GM18519 (cell line): Measurements from ENCODE around the gene CD2AP.
"Not testable (repeated sequence)": the region's sequence is repeated elsewhere in the genome, so short reads cannot be mapped to it uniquely, and the experiment has no call there.

ENCODE experiments used
- ATAC-seq: cut with Tn5 transposase; IDR thresholded peaks from one replicate; pipeline ENCODE4 v1.9.1; 2021; ENCODE audit warnings: mild to moderate bottlenecking, moderate library complexity; ENCODE audit not compliant: unreplicated experiment, low FRiP score

The CD2AP gene

DNA sequence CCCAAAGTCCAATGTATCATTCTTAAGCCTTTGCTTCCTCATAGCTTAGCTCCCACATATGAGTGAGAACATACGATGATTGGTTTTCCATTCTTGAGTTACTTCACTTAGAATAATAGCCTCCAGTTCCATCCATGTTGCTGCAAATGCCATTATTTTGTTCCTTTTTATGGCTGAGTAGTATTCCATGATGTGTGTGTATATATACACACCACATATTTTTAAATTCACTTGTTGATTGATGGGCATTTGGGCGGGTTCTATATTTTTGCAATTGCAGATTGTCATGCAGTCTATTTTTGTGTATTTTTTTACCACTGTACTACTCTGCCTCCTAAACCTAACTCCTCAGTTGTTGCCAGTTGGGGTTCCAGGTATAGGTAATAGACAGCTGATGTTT is 74.7 kb downstream of the CD2AP start:
- ATAC-seq: no peak

DNA sequence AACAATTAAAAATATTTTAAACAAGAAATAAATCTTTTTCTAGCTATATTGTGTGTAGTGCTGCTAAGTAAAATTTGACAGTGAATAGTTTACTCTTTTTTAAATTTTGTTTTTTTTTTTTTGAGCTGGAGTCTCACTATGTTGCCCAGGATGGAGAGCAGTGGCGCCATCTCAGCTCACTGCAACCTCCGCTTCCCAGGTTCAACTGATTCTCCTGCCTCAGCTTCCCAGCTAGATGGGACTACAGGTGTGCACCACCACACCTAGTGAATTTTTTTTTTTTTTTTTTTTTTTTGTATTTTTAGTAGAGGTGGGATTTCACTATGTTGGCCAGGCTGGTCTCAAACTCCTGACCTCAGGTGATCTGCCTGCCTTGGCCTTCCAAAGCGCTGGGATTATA is 75.7 kb downstream of the CD2AP start:
- not testable (repeated sequence) for ATAC-seq

DNA sequence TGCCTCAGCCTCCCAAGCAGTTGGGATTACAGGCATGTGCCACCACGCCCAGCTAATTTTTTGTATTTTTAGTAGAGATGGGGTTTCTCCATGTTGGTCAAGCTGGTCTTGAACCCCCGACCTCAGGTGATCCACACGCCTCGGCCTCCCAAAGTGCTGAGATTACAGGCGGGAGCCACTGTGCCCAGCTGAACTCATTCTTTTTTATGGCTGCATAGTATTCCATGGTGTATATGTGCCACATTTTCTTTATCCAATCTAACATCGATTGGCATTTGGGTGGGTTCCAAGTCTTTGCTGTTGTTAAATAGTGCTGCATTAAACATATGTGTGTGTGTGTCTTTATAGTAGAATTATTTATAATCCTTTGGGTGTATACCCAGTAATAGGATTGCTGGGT is 78.9 kb downstream of the CD2AP start:
- not testable (repeated sequence) for ATAC-seq

DNA sequence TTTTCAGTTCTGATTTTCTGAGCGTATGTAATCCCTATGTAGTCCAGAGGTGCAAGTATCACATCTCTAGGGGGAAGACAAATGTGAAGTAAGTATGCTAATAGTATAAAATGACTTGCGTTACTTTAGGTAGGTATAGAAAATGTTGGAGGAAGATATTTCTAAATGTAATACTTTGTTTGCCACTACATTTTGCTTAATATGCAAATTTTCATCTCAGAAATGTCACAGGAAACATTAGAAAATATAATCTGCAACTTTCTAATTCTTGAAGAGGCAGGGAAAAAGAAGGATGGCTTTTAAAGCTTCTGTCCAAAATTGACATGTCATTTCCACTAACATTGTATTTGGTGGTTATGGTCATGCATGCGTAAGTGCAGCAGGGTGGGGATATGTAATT is 85.6 kb downstream of the CD2AP start:
- no peak for ATAC-seq

DNA sequence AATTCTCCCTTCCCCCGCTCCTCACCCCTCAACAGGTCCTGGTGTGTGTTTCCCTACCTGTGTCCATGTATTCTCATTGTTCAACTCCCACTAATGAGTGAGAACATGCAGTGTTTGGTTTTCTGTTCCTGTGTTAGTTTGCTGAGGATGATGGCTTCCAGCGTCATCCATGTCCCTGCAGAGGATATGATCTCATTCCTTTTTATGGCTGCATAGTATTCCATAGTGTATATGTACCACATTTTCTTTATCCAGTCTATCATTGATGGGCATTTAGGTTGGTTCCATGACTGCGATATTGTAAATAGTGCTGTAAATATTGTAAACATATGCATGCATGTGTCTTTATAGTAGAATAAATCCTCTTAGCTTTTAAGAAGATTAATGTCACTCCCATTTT is 89.0 kb downstream of the CD2AP start:
- not testable (repeated sequence) for ATAC-seq

DNA sequence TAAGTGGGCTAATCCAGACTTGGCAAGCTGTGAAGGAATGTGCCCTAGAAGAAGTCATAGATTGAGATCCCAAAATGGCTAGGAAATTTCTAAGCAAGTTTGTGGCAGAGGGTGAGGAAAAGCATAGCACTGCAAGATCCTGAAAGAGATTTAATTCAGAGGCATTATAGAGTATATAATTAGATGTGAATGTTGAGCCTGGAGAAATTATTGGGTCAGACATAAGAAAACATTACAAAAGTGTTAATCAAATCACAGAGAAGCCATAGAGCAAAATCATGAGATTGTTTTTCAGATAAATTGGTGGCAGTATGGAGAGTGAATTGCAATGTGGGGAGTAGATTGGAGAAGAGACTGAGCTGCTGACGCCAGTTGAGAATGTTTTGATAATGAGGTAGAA is 90.0 kb downstream of the CD2AP start:
- no peak for ATAC-seq

DNA sequence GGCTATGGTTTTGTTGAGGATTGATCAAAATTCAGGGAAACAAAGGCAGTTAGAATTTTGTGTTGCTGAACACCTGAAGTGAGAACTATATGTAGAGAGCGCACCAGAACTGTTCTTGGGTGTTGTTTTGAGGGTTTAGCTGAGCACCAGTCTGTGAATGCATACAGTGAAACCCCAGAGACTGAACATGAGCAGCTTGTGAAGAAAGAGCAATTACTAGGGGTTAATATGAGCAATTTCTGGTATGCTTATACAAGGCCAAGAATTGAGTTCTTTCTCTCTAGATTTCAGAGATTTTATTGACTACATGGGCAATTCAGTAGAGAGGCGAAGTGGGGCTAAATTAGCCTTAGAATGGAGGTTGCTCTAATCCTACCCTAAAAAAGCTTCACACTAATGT is 93.9 kb downstream of the CD2AP start:
- no peak for ATAC-seq

DNA sequence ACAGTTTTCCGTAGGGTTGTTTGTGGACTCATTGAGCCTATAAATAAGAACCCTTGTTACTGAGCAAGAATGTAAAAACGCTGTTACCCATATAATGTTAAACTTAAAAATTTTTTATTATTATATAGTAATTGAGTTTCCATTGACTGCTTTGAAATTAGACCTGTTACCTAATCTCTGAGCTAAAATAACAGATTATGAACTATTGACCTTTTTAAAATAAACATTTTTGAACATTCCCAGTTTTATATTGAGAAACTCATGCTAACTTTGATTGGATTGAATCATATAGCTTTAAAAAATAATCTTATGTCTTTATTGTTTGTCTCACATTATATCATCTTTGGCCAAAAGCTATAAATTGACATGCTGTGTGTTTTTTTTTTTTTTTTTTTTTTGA is 95.5 kb downstream of the CD2AP start:
- ATAC-seq: no peak

DNA sequence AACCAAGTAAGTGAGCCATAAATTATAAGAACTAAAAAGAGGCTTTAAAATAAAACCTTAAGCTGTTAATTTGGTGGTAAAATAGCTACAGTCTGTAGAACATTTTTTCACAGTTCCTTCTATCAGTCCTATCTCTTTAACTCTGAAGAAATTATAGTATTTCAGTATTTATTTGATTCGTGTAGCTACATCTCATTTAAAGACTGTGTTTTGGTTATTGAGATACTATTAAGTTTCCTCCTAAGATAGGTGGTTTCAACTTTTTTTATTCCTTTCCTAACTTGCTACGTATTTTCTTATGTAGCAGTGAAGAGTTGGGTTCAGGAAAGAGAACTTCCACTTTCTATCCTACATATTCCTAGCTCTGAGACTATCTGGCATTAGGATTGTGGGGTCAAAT is 97.2 kb downstream of the CD2AP start:
- ATAC-seq: no peak

DNA sequence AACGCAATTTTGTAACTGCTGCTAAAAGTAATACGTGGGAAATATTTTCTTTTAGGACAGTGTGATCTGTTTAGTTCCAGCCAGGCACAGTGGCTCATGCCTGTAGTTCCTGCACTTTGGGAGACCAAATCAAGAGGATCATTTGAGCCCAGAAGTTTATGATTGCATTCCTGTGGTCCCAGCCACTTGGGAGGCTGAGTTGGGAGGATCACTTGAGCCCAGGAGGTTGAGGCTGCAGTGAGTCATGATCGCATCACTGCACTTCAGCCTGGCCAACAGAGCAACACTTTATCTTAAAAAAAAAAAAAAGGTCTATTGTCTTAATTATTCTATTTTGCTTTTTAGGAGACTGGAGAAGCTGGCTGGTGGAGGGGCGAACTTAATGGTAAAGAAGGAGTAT is 101.5 kb downstream of the CD2AP start:
- ATAC-seq: no peak

DNA sequence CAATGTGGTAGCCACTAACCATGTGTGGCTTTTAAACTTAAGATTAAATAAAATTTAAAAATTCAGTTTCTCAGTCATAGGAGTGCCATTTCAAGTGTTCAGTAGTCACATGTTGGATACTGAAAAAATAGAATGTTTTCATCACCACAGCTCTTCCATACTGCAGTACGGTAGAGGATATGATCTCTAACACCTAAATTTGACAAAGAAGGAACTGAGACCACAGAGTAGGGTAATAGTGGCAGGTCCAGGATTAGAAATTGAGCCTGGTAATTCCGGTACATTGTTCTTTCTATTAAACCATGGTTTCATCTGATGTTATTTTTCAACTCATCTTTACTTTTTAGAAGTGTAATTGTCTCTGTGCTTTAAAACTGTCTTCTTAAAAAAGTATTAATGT is 104.0 kb downstream of the CD2AP start:
- ATAC-seq: peak; percentile 41

DNA sequence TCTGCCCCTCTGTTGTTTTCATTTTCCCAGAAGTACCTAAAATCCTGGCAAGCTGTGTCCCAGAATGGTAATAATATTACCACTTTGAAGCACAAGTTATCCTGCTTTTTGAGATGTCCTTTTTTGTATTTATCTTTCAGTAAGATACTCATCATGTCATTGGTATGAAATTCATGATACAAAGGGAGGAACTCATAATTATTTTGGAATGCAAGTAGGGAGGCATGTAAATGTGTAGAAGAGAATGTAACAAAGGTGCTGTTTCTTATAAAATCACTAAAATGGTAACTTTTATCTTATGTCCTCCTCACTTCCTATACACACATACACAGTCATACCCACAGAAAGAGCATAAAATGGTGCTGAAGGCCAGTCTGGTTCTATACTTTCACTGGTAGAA is 109.9 kb downstream of the CD2AP start:
- ATAC-seq: no peak

DNA sequence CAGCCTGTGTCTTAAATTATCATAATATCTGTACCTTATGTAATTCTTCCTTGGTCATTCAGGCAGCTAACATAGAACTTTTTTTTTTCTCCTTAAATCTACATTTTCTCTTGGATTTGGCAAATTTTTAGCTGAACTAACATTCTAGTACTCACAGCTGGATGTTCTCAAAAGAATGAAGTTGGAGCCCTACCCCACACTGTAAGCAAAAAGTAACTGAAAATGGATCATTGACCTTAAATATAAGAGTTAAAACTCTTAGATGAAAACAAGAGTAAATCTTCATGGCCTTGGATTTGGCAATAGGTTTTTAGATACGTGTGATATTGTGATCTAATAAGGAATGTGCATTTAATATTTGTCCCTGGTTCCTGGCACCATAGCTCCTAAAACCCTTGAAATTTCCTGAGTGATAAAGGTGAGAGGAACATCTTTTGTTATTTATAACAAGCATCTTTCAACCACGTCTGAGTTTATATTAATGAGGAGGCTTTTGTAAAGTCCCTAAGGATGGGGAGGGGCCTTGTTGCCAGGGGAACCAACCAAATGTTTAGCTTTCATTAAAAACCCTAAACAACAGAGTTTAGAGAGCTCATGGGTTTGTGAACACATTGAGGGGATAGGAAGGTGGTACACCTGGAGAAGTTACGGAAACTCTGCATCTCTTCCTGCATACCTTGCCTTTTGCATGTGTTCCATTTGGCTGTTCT is 114.7 kb downstream of the CD2AP start:
- ATAC-seq: no peak

DNA sequence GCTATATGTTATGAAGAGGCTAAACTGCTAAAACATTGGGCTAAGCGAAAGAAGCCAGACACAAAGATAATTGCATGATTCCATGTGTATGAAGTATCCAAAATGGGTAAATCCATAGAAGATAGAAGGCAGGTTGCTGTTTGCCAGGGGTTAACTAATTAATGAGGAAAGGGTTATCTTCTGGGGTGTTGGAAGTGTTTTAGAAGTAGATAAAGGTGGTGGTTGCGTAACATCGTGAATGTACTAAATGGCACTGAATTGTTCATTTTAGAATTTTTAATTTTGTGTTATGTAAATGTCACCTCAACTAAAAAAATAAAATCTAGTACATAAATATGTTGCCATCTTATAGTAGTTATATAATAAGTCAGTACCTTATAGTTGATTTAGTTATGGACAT is 116.4 kb downstream of the CD2AP start:
- no peak for ATAC-seq

DNA sequence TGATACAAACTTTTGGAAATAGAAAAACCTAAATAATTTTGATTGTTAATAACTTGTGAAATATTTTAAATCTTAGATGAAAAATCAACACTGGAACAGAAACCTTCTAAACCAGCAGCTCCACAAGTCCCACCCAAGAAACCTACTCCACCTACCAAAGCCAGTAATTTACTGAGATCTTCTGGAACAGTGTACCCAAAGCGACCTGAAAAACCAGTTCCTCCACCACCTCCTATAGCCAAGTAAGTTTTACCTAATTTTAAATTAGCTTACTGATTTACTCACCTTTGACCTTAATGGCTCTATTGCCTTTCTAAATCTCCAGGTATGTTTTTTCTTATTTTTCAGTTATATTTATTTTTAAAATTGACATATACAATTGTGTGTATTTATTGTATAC is 118.2 kb downstream of the CD2AP start:
- ATAC-seq: no peak

DNA sequence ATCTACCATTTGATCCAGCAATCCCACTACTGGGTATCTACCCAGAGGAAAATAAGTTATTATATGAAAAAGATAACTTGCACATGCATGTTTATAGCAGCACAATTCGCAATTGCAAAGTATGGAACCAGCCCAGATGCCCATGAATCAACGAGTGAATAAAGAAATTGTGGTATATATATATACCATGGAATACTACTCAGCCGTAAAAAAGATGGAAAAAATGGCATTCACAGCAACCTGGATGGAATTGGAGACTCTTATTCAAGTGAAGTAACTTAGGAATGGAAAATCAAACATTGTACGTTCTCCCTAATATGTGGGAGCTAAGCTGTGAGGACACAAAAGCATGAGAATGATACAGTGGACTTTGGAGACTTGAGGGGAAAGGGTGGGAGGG is 120.8 kb downstream of the CD2AP start:
- ATAC-seq: no peak

DNA sequence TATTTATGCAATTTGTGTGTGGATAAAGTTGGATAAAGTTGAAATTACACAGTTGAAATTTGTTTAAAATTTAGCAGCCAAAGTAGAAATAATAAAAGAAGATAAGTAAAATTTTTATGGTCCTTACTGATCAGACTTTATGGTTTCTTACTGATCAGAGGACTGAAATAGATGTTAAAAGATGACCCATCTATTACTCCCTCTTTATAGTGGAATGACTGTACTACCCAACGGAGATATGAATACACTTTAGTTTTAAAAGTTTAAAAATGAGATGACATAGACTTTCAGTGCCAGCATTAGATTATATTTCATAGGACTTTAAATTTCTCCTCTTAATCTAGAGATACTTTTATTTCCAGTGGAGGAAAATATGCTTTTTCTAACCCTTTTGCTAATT is 121.9 kb downstream of the CD2AP start:
- no peak for ATAC-seq

DNA sequence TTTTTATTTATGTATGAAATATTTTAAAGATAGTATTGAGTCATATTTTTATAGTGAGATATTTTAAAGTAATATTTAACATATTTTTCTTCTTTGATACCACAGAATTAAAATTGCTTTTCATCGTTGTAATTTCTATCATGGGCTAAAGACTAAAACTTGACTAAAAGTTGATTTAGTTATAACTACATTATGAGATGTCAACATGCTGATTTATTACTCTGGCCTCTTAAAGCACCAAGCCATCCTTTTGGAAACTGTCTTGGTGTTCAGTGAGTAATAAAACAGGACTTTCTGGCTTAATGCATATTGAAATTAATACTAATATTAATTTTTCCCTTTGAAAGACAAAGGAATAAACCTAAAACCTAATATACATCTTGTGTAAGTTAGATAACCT is 125.6 kb downstream of the CD2AP start:
- ATAC-seq: no peak

DNA sequence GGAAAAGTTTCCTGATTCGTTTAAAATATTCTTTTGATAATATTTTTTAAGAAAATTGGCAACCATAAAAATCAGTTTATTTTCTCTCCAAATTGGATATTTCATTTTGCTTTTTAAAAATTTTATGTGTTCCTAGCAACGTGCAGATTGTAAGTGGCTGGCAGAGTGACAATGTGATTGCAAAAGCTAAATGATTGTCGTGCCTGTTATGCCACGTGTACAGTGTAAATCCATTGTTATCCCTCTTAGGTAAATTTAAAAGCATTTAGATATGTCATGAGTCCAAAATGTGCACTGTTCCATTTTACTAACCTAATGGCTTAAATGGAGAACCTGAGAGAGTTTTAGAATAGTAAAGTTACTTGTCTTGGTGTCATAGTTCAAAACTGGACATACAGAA is 126.4 kb downstream of the CD2AP start:
- no peak for ATAC-seq

DNA sequence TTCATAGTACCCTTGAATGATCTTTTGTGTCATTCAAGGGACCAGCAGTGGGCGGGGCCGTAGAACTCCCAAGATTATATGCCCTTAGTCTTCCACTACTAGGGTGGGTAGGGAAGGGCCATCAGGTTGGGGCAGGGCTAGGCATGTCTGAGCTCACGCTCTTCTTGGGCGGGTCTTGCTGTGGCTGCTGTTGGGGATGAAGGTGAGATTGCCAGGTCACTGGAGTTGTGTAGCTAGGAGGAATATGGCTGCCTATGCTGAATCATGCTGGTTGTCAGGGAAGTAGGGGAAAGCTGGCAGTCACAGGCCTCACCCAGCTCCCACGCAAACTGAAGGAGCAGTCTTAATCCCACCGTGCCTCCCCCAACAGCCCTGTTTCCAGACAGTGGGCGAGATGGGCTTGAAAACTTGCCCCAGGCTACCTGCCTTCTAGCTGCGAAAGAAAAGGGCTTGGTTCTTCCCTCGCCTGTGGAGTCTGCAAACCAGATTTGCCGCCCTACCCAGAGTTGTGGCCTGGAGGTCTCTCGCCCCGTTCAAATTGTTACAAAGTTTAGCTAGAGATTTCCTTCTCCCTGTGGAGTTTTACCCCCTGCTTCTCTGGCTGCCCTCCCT is 144.4 kb downstream of the CD2AP start:
- ATAC-seq: no peak

DNA sequence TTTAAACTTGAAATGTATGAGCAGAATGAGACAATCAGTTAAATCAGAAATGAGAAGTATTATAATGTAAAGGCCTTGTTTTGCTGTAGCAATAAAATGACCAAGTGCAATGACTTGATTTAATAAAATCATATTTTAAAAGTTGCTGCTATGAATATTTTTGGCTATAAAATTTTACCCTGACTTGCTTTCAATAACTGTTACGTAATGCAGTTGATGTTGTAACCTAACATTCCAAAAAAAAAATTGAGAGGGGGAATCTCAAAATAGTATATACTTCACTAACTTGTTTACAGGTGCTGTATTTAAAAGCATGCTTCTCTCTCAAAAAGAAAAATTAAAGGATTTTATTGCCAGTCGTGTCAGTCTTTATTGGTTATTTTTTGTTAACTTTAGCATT is 149.2 kb downstream of the CD2AP start:
- no peak for ATAC-seq

DNA sequence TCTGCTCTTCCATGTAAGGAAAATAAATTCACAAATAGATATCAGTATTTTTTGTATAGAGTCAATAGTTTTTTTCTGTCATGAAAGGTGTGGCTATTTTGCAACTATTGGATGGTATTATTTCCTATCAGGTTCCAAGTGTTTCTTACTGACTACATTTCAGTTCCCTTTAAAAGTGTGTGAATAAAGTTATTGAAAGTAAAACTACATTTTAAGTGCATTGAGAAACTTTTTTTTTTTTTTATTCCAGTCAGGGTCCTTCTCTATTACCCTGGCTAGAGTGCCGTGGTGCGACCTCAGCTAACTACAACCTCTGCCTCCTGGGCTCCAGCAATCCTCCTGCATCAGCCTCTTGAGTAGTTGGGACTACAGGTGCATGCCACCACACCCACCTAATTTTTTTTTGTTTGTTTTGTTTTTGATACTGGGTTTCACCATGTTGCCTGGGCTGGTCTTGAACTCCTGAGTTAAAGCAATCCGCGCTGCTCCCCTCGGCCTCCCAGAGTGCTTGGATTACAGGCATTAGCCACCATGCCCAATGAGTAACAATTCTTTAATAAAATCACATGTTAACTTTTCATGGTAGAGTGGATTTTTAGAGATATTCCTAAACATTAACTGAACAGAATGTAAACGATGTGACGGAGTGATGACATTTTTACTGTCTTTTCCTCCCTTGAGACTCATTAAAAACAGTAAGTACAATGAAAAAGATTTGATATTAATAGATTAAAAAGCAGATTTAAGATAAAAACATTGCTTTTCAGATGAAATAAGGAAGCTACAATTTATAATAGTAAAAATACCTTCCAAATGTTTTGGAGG is 151.1 kb downstream of the CD2AP start:
- ATAC-seq: no peak
